GM12873 (cell line): ENCODE data around the gene GCFC2.
A peak's percentile ranks its signal among the peaks of the same experiment; 100 is the strongest.

Experiments used
- CTCF ChIP-seq: IDR thresholded peaks from 2 replicates; pipeline ENCODE4 v1.5.1; 2012; ENCODE audit warnings: low read depth, mild to moderate bottlenecking, moderate library complexity, low read length, control low read depth; ENCODE audit not compliant: insufficient read depth; ENCODE audit errors: missing control alignments

GCFC2 gene

GRCh38 chr2:75654012-75654411 lies 56.7 kb downstream of the GCFC2 start:
- peak; percentile 8 for TF ChIP-seq CTCF

- TF ChIP-seq CTCF, result no peak
Measured at GRCh38 chr2:75647771-75648170, 62.9 kb downstream of the GCFC2 start.

- TF ChIP-seq CTCF, result no peak
Measured at GRCh38 chr2:75646583-75647425, 63.9 kb downstream of the GCFC2 start, which contains the start of gene MRPL19. MRPL19 (plus strand) TSS chr2:75646783; CDS start chr2:75646808, 25 bp downstream.

GRCh38 chr2:75646090-75646582 lies 64.6 kb downstream of the GCFC2 start:
- no peak for TF ChIP-seq CTCF

- TF ChIP-seq CTCF, result no peak
Measured at GRCh38 chr2:75645643-75646042, 65.1 kb downstream of the GCFC2 start.

GRCh38 chr2:75643980-75644379 lies 66.7 kb downstream of the GCFC2 start:
- TF ChIP-seq CTCF, result no peak

- TF ChIP-seq CTCF, result no peak
Measured at GRCh38 chr2:75641587-75641986, 69.1 kb downstream of the GCFC2 start.
